HG02884 (cell line): ENCODE data around the gene HNRNPF.
A peak's percentile ranks its signal among the peaks of the same experiment; 100 is the strongest.
"Not testable (repeated sequence)": the region's sequence is repeated elsewhere in the genome, so short reads cannot be mapped to it uniquely, and the experiment has no call there.

Experiments
- ATAC-seq: cut with Tn5 transposase; IDR thresholded peaks from one replicate; pipeline ENCODE4 v1.9.1; 2021; ENCODE audit warnings: mild to moderate bottlenecking, moderate library complexity; ENCODE audit not compliant: unreplicated experiment

Gene HNRNPF

DNA sequence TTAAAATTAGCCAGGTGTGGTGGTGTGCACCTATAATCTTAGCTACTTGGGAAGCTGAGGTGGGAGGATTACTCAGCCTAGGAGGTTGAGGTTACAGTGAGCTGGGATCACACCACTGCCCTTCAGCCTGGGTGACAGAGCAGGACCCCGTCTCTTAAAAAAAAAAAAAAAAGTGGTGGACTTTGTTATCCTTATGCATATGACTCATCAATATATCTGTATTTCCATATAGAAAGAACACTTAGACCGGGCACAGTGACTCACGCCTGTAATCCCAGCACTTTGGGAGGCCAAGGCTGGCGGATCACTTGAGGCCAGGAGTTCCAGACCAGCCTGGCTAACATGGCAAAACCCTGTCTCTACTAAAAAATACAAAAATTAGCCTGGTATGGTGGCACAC lies 13.0 kb upstream of the HNRNPF start:
- ATAC-seq: not testable (repeated sequence)

DNA sequence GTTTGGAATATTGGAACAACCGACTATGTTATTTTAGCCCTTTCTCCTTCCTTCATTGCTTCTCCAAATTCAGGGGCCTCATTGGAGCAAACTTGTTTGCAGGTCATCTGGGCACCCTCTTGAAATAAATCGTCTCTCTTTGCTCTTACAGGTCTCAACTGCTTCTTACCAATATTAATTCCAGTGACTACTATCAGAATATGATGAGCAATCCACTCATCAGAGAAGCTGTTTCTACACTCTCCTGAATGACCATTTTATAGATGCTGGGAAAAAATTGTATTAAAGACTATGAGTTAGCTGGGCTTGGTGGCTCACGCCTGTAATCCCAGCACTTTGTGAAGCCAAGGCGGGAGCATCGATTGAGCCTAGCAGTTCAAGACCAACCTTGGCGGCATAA lies 12.5 kb upstream of the HNRNPF start:
- no peak for ATAC-seq

DNA sequence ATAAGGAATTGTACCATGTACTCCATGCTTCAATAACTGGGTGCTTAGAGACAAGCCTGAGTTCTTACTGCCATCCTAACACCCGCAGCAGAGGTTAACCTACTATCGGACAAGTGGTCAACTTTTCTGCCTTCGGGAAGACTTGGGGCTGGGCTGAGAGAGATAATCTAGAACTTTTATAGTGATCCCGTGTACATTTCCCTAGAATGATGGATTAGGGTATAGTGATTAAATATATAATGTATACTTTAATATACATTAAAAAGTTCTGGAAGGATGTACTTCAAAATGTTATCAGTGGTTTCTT lies 12.2 kb upstream of the HNRNPF start:
- ATAC-seq: no peak

DNA sequence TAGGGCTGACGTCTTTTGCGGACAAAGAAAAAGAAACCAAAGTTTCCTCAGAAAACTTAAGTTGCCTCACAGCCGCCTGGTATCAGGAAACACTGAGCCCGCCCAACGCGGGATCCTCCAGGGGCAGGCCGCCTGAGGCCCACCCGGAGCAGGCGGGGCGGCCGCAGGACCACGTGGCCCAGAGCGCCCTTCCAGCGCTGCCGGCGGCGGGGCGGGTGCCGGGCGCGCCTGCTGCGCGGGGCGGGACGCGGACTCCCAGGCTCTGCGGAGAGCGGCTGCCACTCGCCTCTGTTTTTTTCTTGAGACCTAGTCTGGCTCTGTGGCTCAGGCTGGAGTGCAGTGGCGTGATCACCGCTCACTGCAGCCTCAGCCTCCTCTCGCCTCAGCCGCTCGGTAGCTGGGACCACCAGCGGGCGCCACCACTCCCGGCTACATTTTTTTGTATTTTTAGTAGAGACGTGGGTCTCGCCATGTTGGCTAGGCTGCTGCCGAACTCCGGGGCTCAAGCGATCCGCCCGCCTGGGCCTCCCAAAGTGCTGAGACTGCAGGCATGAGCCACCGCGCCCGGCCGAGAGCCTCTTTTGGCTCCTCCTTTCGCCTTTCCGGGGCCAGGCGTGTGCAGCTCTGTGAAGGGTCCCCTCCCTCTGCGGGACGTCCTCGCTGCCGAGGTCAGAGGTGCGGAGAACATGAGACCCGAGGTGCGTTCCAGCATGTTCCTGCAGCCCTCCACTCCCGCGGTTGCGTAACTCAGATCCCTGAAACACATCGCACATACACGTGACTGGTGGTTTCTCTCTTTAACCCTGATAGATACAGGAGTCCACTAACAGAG lies 11.6 kb upstream of the HNRNPF start:
- peak; percentile 83 for ATAC-seq

DNA sequence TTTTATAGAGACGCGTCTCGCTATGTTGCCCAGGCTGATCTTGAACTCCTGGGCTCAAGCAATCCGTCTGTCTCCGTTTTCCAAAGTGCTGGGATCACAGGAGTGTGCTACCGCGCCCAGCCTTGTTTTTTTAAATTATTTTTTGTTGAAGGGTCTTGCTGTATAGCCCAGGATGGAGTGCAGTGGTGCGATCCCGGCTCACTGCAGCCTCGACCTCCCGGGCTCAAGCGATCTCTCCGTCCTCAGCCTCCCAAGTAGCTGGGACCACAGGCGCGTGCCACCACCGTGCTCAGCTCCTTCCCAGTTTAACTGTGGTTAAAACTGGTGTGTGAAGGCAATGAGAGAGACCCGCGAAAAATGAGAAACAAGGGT lies 11.0 kb upstream of the HNRNPF start:
- ATAC-seq: peak; percentile 6

DNA sequence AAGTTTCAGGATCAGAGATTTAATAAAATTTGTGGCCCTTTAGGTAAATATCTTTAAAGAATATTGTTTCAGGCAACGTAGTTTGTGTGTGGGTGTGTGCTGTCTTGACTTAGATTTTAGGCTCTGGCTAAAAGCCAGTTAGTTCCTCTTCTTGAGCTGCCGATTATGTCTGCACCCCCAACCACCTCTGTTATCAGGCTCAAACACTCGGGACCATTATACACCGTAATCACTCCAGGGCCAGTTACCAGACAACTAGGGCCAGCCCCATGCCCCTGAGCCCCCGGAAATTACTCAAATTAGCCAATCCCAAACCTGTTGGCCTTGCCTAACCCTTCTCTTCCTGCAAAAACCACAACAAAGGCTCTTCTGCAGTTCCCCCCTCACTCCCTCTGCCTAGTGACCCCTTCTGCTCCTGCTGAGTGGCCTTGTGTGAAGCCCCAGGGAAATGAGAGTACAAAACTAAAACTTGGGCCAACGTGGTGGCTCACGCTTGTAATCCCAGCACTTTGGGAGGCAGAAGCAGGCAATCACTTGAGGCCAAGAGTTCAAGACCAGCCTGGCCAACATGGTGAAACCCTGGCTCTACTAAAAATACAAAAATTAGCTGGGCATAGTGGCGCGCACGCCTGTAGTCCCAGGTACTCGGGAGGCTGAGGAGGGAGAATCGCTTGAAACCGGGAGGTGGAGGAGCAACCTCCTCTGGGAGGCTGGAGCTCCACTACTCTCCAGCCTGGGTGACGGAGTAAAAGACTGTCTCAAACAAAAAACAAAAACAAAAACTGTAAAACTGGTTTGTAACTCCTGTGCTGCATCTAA lies 9.2 kb upstream of the HNRNPF start:
- ATAC-seq: no peak

DNA sequence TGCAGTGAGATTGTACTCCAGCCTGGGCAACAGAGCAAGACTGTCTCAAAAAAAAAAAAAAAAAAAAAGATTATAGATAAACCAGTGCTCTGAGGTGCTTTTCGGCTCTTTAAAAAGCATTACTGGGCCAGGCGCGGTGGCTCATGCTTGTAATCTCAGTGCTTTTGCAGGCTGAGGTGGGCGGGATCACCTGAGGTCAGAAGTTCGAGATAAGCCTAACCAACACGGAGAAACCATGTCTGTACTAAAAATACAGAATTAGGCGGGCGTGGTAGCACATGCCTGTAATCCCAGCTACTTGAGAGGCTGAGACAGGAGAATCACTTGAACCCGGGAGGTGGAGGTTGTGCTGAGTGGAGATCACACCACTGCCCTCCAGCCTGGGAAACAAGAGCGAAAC lies 6.6 kb upstream of the HNRNPF start:
- no peak for ATAC-seq

DNA sequence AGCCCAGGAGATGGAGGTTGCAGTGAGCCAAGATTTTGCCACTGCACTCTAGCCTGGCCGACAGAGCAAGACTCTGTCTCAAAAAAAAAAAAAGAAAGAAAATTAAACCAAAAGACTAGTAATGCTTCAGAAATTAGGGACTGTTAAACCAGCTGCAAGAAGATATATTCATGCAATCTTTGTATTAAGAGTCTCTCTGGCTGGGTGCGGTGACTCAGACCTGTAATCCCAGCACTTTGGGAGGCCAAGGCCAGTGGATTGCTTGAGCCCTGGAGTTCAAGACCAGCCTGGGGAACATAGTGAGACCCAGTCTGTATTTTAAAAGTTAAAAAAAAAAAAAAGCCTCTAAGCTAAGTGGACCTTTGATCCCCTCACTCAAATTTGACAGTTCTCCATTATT lies 2.5 kb upstream of the HNRNPF start:
- ATAC-seq: no peak

DNA sequence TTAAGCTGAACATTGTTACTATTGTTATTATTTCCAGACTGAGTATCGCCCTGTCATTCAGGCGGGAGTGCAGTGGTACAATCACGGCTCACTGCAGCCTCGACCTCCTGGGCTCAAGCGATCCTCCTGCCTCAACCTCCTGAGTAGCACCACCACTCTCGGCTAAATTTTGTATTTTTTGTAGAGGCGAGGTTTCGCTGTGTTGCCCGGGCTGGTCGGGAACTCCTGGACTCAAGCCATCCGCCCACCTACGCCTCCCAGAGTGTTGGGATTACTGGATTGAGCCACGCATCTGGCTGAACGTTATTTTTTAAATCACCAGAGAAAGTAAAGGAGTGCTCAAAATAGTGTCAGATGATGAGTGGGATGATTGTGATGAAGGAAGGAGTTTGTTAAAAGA lies 1.4 kb upstream of the HNRNPF start:
- no peak for ATAC-seq

DNA sequence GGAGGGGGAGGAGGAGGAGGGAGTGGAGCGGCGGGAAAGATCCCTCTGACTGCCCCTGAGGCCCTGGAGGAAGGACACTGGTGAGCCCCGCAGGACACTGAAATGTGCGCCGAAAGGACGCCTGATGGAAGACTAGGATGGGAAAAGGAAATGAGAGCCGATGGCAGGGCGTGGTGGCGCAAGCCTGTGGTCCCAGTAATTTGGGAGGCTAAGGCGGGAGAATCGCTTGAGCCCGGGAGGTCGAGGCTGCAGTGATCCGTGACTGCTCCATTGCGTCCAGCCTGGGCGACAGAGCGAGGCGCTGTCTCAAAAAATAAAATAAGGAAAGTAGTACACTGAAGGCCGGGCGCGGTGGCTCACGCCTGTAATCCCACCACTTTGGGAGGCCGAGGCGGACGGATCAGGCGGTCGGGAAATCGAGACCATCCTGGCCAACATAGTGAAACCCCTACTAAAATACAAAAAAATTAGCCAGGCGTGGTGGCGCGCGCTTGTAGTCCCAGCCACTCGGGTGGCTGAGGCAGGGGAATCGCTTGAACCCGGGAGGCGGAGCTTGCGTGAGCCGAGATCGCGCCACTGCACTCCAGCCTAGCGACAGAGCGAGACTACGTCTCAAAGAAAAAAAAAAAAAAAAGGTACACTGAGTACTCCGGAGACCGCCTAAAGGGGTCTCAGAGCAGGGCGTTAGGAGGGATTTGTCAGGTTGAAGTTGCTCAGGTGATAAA lies 561 bp upstream of the HNRNPF start:
- no peak for ATAC-seq

DNA sequence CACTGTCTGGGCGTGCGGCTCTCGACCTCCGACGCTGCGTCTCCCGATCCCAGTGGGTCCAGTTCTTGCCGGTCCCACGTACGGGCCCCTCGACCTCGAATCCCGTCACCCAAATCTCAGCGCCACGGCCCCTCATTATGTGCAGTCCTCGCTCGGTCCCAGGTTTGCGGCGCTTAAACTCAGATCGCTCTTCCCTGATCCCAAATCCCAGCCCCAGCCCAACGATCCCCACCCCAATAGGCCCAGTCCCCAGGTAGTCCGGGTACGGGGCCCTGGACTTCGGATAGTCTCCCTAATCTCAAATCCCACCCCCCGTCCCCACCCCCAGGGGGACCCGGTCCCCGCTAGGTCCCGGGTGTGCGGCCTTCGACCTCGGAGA lies 666 bp downstream of the HNRNPF start:
- ATAC-seq: no peak

DNA sequence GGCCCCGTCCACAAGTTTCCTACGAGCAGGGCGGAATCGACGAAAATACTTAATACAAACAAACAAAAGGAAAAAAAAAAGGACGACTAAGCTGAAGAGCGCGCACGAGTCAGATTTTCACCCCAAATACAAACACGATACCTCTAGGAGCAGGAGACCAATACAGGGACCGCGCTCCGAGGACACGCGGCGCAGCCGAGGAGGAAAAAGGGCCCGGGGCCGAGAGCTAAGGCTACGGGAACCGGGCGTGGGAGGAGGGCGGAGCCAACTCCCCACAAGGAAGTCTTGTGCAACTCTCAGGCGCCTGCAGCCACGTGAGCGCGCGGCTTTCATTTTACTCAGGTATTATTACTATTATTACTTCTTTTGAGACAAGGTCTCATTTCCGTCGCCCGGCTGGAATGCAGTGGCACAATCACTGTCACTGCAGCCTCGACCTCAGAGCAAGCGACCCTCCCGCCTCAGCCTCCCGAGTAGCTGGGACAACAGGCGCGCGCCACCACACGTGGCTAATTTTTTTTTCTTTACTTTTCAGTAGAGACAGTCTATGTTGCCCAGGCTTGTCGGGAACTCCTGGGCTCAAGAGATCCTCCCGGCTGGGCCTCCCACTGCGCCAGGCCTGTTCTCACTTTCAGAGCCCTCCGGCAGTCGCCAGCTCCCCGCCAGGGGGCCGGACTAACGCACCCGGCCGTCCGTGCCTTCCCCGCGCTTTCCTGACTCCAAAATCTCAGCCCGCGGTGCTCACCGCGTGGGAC lies 1.2 kb downstream of the HNRNPF start:
- ATAC-seq: peak; percentile 46

DNA sequence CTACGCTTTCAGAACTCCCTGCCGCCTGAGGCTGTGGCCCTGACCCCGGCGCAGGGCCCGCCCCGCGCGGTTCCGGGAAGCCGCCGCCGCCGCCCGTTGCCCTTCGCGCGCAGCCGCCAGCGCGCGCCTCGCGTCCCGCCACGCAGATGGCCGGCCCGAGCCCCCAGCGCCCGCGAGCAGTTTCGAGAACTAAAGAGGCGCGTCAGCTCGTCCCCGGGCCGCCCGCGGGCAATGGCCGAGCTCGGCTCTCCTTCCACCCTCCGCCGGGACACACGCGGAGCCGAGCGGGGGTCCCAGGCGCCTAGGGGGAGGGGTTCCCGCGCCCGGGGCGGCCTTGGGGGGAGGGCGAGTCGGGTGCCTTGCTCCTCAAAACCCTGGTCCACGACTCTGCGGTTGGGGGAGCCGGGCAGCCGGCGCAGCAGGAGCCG lies 1.8 kb downstream of the HNRNPF start:
- peak; percentile 19 for ATAC-seq

DNA sequence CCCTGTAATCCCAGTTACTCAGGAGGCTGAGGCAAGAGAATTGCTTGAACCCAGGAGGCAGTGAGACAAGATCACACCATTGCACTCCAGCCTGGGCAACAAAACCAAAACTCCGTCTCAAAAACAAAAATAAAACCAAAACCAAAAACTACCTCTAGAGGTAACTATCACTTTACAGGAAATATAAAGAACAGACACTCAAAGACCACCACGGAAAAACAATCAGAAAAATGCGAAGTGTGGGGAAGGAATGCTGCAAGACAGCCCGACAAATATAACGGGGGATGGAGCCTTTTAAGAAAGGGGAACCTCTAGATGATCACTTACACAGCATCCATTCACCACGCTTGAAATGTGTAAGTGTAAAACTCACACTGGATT lies 4.3 kb downstream of the HNRNPF start:
- ATAC-seq: no peak

DNA sequence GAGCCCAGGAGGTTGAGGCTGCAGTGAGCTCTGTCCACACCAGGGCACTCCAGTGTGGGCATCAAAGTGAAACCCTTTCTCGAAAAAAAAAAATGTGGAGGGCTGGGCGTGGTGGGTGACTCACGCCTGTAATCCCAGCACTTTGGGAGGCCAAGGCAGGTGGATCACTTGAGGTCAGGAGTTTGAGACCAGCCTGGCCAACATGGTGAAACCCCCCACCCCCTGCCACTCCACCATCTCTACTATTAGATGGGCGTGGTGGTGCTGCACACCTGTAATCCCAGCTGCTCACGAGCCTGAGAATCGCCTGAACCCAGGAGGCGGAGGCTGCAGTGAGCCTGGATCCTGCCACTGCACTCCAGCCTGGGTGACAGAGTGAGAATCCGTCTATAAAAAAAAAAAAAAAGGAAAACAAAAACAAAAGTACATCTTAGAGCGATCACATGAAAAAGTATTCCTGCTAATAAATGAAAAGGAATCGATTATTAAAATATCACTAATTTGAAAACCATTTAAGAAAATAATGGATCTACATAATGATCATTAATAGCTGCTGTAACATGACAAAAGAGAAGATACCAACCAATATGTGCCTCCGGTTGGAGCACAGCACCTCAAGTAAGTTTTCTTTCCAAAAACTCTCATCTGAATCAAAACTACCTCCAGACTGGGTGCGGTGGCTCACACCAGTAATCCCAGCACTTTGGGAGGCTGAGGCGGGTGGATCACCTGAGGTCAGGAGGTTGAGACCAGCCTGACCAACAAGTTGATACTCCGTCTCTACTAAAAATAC lies 4.9 kb downstream of the HNRNPF start:
- no peak for ATAC-seq

DNA sequence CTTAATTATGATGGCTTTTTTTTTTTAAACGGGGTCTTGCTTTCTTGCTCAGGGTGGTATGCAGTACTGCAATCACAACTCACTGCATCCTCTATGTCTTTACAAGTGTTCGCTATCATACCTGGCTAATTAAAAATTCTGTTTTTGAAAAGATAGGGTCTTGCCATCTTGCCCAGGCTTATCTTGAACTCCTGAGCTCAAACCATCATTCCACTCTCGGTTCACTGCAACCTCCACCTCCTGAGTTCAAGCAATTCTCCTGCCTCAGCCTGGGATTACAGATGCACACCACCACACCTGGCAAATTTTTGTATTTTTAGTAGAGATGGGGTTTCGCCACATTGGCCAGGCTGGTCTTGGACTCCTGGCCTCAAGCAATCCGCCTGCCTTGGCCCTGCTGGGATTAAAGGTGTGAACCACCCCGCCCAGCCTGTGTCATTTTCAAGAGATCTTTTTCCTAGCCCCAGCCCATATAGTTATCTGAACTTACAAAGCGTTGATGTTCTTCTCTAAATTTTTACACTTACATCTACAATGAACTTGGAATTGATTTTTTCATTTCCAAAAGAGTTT lies 6.0 kb downstream of the HNRNPF start:
- no peak for ATAC-seq

DNA sequence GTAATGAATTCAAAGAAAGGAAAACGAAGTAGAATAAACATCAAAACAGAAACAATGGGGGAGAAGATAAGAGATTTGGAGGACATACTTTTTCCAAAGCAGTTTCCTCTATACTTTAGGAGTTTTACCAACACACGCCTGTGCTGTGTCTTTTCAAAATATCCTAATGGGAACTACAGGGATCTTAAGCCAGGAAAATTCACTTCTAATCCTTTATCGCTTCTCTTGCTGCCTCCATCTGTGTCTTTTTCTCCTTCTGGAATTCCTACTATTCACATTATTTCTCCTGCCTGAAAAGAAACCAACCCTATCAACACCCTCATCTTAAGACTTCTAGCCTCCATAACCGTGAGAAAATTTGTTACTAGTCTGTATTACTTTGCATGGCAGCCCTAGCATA lies 6.8 kb downstream of the HNRNPF start:
- ATAC-seq: no peak

DNA sequence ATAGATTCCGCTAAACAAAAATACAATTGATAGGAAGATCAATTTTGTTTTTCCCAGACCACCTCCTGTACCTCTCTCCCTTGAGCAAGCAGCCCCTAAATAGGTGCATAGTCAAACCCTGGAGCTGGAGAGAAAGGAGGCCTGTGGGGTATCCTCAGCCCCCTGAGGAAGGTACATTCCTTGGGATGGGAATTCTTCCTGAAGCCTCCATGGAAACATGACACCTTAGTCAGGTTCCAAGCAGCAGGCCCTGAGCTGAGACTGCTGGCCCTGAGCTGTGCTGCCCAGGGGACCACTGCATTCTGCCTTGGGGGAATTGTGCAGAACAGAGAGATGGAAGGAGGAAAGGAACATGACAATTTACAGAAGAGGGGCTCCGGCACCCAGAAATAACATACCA lies 7.4 kb downstream of the HNRNPF start:
- no peak for ATAC-seq

DNA sequence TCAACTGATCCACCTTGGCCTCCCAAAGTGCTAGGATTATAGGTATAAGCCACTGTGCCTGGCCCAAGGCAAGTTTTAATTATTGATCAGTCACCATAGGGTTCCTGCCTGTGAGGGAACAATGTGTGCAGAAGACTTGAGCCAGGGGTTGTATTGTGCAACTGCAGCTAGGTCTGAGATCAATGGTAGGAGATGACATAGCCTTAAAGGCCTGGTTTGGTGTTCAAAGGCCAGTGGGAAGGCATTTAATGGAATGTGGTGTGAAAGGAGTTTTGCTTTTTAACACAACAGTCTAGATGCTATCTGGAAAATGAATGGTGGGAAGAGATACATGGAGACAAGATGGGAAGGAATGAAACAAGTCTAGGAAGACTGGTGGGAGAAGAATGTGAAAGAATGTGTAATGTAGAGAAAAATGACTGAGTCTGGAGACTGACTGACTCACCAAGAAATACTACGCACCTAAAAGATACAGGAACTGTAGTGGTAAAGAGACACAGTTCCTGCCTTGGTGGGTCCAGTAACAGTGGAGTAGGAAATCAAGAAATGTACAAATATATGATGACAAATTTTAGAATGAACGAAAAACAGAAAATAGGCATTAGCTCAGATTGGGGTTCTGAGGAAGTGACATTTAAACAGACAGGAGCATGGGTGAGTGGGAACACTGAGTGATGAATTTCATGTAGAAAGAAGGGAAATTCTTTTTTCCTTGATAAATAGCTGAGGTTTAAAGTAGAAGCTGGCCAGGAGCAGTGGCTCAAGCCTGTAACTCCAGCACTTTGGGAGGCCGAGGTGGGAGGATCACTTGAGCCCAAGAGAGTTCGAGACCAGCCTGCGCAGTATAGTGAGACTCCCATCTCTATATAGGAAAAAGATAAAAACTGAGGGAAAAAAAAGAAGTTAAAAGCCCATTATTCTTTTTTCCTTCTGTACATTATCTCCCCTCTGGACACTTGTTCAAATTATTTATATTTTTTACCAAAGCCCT lies 9.4 kb downstream of the HNRNPF start:
- ATAC-seq: no peak
